Suprapubic skin (tissue), 4 donors: ENCODE data around the gene MOV10. TPM values are rescaled to one million over a fixed set of nuclear protein-coding genes. Genes with fewer than 3 reads are reported as not detected.
A peak's percentile ranks its signal among the peaks of the same experiment; 100 is the strongest.
"Not testable (repeated sequence)": the region's sequence is repeated elsewhere in the genome, so short reads cannot be mapped to it uniquely, and the experiment has no call there.

Experiments
- DNase-seq, 2 donors: peaks; one replicate each; pipeline ENCODE4 v3.0.0-alpha.2; 2019; ENCODE audit warnings: low spot score in 2 of 2
- H3K27ac ChIP-seq: fragments of 200-600 bp; sonication (generic); one replicate; pipeline ENCODE4 v1.5.1; 2019
- H3K27me3 ChIP-seq: fragments of 200-600 bp; sonication (generic); one replicate; pipeline ENCODE4 v1.5.1; 2019
- H3K36me3 ChIP-seq: fragments of 200-600 bp; sonication (generic); one replicate; pipeline ENCODE4 v1.5.1; 2019
- H3K4me1 ChIP-seq: fragments of 200-600 bp; sonication (generic); one replicate; pipeline ENCODE4 v1.5.1; 2019
- H3K4me3 ChIP-seq: fragments of 200-600 bp; sonication (generic); one replicate; pipeline ENCODE4 v1.5.1; 2019; ENCODE audit warnings: mild to moderate bottlenecking
- H3K9me3 ChIP-seq: fragments of 200-600 bp; sonication (generic); one replicate; pipeline ENCODE4 v1.5.1; 2019
- EP300 ChIP-seq: sonication (generic); formaldehyde crosslinking; IDR thresholded peaks from one replicate; pipeline ENCODE4 v1.6.1; 2017; ENCODE audit warnings: antibody characterized with exemption
- POLR2A ChIP-seq, 2 donors: fragments of 450-650 bp; IDR thresholded peaks; one replicate each; pipeline ENCODE4 v1.6.1; 2017; ENCODE audit warnings: antibody characterized with exemption in 2 of 2, mild to moderate bottlenecking in 2 of 2, moderate library complexity in 2 of 2
- POLR2AphosphoS5 ChIP-seq, 3 donors: sonication (generic); formaldehyde crosslinking; IDR thresholded peaks; one replicate each; pipeline ENCODE4 v1.6.1; 2017; ENCODE audit warnings: antibody characterized with exemption in 3 of 3
- WGBS: methylation state at CpG from one replicate; pipeline ENCODE4 v1.1.5; 2018; 5-methylcytosine and 5-hydroxymethylcytosine counted together
- total RNA-seq, 4 donors: library from RNA; depleted of rRNA; stranded (reverse); fragments of >200 nt; gene quantifications; one replicate each; pipeline ENCODE4 v1.1.0, GENCODE V29; 2016
- TF ChIP-seq, protein P1 (sequence below), 2 donors: fragments of 200-600 bp in 1 of 2; fragments of 450-650 bp in 1 of 2; sonication (generic) in 1 of 2; IDR thresholded peaks; one replicate each; pipeline ENCODE4 v1.5.1; 2016 to 2019; ENCODE audit warnings: antibody characterized with exemption in 2 of 2, mild to moderate bottlenecking in 1 of 2, moderate library complexity in 1 of 2

The MOV10 gene
- total RNA-seq, 4 donors from 2014 or later, result 42.8 to 147 (median 70.1) TPM

DNA sequence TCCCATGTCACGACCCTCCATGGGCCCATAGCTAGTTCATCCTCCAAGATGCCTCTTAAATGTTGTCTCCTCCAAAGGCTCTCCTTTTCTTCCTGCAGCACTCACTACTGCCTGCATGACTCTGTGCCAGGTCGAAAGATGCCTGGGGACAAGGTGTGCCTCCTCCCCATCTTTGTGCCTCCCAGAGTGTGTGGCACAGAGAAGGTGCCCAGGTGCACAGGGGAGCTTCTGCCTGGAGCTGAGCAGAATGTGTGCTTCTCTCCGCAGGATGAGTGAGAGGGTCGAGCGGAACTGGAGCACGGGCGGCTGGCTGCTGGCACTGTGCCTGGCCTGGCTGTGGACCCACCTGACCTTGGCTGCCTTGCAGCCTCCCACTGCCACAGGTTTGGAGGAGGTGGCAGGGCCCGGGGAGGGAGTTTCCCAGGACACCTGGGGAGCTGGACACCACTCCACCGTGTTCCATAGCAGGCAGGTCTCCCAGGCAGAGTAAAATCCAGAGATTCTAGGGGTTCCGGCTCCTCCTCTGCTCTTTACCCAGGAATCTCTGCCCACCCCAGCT, 47.6 kb downstream of the MOV10 start:
- peaks cover 25% of the 10 kb centered on the region for H3K4me1 ChIP-seq
- H3K9me3 ChIP-seq, result no peaks in the 10 kb centered on the region
- peak; percentile 50 to 54 for DNase-seq
- no peaks in the 10 kb centered on the region for H3K27me3 ChIP-seq
- no peak overlapping the region for H3K27ac ChIP-seq
- H3K36me3 ChIP-seq, result no peaks in the 10 kb centered on the region
- WGBS, result 63% methylated on average over 6 of the region's 10 CpGs
- TF ChIP-seq POLR2AphosphoS5 (IDR thresholded peaks at IDR 0.05) (no peak), POLR2A (IDR thresholded peaks at IDR 0.05) (no peak), EP300 (no peak)
- TF ChIP-seq, protein P1, sequence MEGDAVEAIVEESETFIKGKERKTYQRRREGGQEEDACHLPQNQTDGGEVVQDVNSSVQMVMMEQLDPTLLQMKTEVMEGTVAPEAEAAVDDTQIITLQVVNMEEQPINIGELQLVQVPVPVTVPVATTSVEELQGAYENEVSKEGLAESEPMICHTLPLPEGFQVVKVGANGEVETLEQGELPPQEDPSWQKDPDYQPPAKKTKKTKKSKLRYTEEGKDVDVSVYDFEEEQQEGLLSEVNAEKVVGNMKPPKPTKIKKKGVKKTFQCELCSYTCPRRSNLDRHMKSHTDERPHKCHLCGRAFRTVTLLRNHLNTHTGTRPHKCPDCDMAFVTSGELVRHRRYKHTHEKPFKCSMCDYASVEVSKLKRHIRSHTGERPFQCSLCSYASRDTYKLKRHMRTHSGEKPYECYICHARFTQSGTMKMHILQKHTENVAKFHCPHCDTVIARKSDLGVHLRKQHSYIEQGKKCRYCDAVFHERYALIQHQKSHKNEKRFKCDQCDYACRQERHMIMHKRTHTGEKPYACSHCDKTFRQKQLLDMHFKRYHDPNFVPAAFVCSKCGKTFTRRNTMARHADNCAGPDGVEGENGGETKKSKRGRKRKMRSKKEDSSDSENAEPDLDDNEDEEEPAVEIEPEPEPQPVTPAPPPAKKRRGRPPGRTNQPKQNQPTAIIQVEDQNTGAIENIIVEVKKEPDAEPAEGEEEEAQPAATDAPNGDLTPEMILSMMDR (IDR thresholded peaks at IDR 0.05), result no peak
- no peak overlapping the region for H3K4me3 ChIP-seq

DNA sequence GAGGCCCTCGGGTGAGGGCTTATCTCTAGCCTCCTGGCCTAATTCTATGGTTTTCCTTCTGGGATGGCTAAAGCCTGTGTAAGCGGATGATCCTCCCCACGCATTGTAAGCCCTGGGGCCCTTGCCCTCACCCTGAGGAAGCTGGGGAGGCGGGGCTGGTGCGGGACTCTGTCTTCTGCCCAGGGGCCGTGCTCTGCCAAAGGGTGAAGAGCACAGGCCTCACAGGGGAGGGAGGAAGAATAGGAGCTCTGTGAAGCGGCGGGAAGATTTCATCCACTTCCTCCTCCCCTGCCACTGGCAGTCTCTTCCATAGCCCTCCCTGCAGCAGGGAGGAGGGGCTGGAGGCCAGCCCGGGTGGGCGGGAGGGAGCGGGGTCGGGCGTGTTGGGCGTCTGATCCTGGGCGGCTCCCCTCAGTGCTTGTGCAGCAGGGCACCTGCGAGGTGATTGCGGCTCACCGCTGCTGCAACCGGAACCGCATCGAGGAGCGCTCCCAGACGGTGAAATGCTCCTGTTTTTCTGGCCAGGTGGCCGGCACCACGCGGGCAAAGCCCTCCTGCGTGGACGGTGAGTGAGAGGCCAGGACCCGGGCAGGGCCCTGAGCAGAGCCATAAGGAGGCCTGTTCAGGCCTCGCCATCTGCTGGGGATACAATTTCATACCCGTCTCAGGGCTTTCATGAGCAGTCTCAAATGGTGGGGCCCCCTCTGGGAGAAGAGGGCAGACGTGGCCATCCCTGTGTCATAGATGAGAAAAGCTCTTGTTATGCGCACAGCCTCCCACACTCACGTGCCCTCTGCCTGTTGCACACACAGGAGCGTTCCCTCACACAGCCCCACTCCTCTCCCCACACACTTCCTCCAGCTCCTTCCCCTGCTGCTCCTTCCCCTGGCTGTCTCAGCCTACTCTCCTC, 48.4 kb downstream of the MOV10 start:
- H3K4me1 ChIP-seq, result peaks cover 25% of the 10 kb centered on the region
- no peaks in the 10 kb centered on the region for H3K36me3 ChIP-seq
- TF ChIP-seq POLR2A (IDR thresholded peaks at IDR 0.05) (no peak), POLR2AphosphoS5 (IDR thresholded peaks at IDR 0.05) (no peak), EP300 (no peak)
- TF ChIP-seq, protein P1 (IDR thresholded peaks at IDR 0.05), result no peak
- no peak overlapping the region for H3K27ac ChIP-seq
- WGBS, result 15% methylated on average over 23 of the region's 35 CpGs
- peak; percentile 56 to 76 for DNase-seq
- peak overlapping the region; percentile 32 for H3K4me3 ChIP-seq
- no peaks in the 10 kb centered on the region for H3K9me3 ChIP-seq
- no peaks in the 10 kb centered on the region for H3K27me3 ChIP-seq

DNA sequence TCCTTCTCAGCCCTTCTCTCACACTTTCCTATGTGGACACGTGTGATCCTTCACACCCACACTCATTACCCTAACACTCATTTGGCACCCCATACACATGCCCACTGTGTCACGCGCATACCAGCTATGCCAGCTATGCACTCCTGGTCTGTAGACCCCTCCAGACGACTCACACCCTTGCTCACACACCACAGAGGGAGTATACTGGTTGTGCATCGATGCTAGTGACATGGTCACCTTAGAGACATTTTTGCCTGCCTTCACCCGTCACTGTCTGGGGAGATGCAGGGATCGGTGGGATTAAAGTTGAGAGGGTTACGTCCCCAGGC, 49.0 kb downstream of the MOV10 start:
- H3K9me3 ChIP-seq, result no peaks in the 10 kb centered on the region
- TF ChIP-seq POLR2A (IDR thresholded peaks at IDR 0.05), result no peak
- TF ChIP-seq, protein P1 (IDR thresholded peaks at IDR 0.05), result no peak
- no peak for TF ChIP-seq POLR2AphosphoS5 (IDR thresholded peaks at IDR 0.05)
- no peak for TF ChIP-seq EP300
- H3K4me3 ChIP-seq, result no peak overlapping the region
- DNase-seq, result peak; percentile 27 to 29
- no peak overlapping the region for H3K27ac ChIP-seq
- no peaks in the 10 kb centered on the region for H3K36me3 ChIP-seq
- peaks cover 21% of the 10 kb centered on the region for H3K4me1 ChIP-seq
- WGBS, result 82% methylated on average over 8 of the region's 8 CpGs
- H3K27me3 ChIP-seq, result no peaks in the 10 kb centered on the region

DNA sequence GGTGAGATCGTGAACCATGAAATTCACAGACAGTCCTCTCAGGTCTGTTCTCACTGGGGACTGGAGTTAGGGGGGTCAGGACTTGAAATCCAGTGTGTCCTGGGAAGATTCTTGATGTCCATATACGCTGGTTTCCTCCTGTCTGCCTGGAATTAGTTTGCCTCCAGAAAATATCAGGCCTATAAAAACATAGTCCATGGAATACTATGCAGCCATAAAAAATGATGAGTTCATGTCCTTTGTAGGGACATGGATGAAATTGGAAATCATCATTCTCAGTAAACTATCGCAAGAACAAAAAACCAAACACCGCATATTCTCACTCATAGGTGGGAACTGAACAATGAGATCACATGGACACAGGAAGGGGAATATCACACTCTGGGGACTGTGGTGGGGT, 49.8 kb downstream of the MOV10 start:
- not testable (repeated sequence) for H3K27ac ChIP-seq, H3K36me3 ChIP-seq, DNase-seq, H3K27me3 ChIP-seq, H3K4me3 ChIP-seq, H3K9me3 ChIP-seq
- peaks cover 15% of the 10 kb centered on the region for H3K4me1 ChIP-seq
- 94% methylated on average over 4 of the region's 4 CpGs for WGBS

DNA sequence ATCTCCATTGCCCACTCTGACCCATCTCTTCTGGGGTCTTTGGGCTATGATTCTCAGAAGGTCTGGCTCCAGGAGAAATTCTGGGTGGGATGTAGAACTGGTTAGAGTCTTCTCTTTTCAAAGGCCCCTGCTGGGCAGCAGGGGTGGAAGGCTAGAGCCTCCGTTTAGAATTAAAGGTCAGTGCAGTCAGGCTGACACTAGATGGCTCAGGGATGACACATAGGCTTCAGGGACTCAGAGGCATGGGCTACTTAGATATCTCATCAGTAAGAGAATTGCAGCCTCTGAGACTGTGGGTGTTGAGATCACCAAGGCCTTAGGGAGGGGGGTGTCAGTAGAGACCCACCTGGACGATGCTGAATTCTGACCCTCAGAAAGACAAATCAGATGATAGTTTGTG, 53.3 kb downstream of the MOV10 start:
- H3K27me3 ChIP-seq, result no peaks in the 10 kb centered on the region
- H3K27ac ChIP-seq, result no peak overlapping the region
- no peaks in the 10 kb centered on the region for H3K36me3 ChIP-seq
- no peak overlapping the region for H3K4me3 ChIP-seq
- WGBS, result 50% methylated on average over 2 of the region's 2 CpGs
- no peaks in the 10 kb centered on the region for H3K9me3 ChIP-seq
- no peak for DNase-seq
- TF ChIP-seq, protein P1 (IDR thresholded peaks at IDR 0.05), result no peak
- TF ChIP-seq POLR2AphosphoS5 (IDR thresholded peaks at IDR 0.05) (no peak), POLR2A (IDR thresholded peaks at IDR 0.05) (no peak), EP300 (no peak)
- H3K4me1 ChIP-seq, result peaks cover 6% of the 10 kb centered on the region

DNA sequence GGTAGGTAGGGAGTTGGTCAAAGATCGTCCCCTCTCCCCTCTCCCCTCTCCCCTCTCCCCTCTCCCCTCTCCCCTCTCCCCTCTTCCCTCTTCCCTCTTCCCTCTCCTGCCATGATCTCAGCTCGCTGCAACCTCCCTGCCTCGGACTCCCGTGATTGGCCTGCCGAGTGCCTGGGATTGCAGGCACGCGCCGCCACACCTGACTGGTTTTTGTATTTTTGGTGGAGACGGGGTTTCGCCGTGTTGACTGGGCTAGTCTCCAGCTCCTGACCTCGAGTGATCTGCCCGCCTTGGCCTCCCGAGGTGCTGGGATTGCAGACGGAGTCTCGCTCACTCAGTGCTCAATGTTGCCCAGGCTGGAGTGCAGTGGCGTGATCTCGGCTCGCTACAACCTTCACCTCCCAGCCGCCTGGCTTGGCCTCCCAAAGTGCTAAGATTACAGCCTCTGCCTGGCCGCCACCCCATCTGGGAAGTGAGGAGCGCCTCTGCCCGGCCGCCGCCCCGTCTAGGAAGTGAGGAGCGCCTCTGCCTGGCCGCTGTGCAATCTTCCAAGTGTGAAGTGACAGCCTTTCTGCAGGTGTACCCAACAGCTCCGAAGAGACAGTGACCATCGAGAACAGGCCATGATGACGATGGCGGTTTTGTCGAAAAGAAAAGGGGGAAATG, 54.0 kb downstream of the MOV10 start:
- not testable (repeated sequence) for H3K4me1 ChIP-seq, H3K27ac ChIP-seq, H3K9me3 ChIP-seq, H3K4me3 ChIP-seq, H3K27me3 ChIP-seq, H3K36me3 ChIP-seq, DNase-seq
- WGBS, result 94% methylated on average over 23 of the region's 33 CpGs

DNA sequence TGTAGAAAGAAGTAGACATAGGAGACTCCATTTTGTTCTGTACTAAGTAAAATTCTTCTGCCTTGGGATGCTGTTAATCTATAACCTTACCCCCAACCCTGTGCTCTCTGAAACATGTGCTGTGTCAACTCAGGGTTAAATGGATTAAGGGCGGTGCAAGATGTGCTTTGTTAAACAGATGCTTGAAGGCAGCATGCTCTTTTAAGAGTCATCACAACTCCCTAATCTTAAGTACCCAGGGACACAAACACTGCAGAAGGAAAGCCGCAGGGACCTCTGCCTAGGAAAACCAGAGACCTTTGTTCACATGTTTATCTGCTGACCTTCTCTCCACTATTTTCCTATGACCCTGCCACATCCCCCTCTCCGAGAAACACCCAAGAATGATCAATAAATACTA, 54.6 kb downstream of the MOV10 start:
- DNase-seq, H3K4me1 ChIP-seq, H3K36me3 ChIP-seq, H3K4me3 ChIP-seq, H3K27me3 ChIP-seq, H3K9me3 ChIP-seq, H3K27ac ChIP-seq: not testable (repeated sequence)
- 74% methylated on average over 3 of the region's 3 CpGs for WGBS
